Measurements from ENCODE around the gene AOPEP. TPM values are rescaled to one million over a fixed set of nuclear protein-coding genes. Genes with fewer than 3 reads are reported as not detected.

Gene AOPEP
- total and polyA plus RNA-seq, 10 donors = 14.8 to 86.1 (median 51.3) TPM

DNA sequence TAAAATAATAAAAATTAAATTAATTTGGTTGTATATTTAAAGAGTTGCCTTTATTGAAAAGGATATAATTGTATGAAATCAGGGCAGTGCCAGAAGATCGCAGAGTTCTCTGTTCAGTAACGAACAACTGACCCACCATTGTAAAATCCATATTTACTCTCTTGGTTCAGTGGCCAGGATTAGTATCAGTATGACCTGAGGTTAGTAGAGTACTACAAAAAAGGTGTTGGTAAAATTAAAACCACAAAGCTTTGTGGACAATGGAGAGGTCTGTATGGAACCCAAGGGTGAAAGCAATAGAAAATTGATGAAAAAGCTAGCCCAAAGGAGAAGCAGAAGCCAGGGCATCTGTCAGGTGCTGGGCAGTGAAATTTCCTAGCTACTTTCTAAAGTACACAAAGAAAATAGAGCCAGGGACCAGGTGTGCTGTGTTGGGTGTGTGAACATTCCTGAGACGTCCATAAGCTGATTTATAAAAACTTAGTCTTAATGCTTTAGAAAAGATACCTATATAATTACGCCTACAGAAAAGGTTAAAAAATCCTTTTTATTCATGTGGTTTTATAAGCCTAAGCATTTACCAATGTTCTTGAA is 159.5 kb downstream of the AOPEP start:
- no peaks in the 10 kb centered on the region for H3K27me3 ChIP-seq (replicated peaks in 1 of 7)
- no peak for DNase-seq
- peaks cover 0 to 13% (median 8%) of the 10 kb centered on the region in 8 donors for H3K9me3 ChIP-seq
- intact Hi-C loops (cut with DNase I; ENCODE audit: low total_unique reads) = no loop called here
- WGBS, 5 donors = 96 to 98% (median 96%) methylated on average over 4 of the region's 4 CpGs
- peaks cover 0 to 25% (median 0%) of the 10 kb centered on the region in 6 donors for H3K4me1 ChIP-seq
- no peak overlapping the region for H3K4me3 ChIP-seq
- peak overlapping the region in 2 of 8 donors; percentile 16 to 17 for H3K27ac ChIP-seq
- peaks cover 0 to 5% (median 2%) of the 10 kb centered on the region in 6 donors for H3K36me3 ChIP-seq
- no peak for TF ChIP-seq POLR2A (IDR thresholded peaks at IDR 0.05)
- TF ChIP-seq, protein P1, sequence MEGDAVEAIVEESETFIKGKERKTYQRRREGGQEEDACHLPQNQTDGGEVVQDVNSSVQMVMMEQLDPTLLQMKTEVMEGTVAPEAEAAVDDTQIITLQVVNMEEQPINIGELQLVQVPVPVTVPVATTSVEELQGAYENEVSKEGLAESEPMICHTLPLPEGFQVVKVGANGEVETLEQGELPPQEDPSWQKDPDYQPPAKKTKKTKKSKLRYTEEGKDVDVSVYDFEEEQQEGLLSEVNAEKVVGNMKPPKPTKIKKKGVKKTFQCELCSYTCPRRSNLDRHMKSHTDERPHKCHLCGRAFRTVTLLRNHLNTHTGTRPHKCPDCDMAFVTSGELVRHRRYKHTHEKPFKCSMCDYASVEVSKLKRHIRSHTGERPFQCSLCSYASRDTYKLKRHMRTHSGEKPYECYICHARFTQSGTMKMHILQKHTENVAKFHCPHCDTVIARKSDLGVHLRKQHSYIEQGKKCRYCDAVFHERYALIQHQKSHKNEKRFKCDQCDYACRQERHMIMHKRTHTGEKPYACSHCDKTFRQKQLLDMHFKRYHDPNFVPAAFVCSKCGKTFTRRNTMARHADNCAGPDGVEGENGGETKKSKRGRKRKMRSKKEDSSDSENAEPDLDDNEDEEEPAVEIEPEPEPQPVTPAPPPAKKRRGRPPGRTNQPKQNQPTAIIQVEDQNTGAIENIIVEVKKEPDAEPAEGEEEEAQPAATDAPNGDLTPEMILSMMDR (IDR thresholded peaks at IDR 0.05 in 8 of 11, conservative IDR thresholded peaks at IDR 0.05 in 3 of 11) = no peak
- TF ChIP-seq POLR2AphosphoS5 (IDR thresholded peaks at IDR 0.05) = no peak

DNA sequence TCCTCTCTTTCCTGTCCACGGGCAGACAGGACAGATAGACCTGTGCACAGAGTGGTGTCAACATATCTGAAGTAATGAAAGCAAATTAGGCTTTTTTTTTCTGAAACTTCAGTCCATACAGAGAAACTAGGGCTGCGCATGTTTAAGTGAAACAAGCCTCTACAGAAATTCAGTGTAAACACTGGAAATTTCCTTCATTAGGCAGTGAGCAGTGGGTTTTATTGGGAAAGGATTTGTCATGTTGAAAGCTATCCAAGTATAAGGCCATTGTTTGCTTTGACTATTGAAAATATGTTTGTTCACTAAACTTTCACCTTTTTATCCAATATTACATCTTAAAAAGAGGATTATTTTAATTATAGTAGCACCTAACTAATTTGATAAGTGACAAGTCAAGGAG is 161.2 kb downstream of the AOPEP start:
- Histone ChIP-seq H3K4me3 (no peak overlapping the region), H3K36me3 (peaks cover 0 to 5% (median 2%) of the 10 kb centered on the region in 6 donors), H3K27ac (no peak overlapping the region), H3K4me1 (peaks cover 0 to 8% (median 0%) of the 10 kb centered on the region in 6 donors), H3K9me3 (peaks cover 0 to 21% (median 15%) of the 10 kb centered on the region in 8 donors), H3K27me3 (replicated peaks in 1 of 7) (no peaks in the 10 kb centered on the region)
- TF ChIP-seq, protein P1 (IDR thresholded peaks at IDR 0.05 in 8 of 11, conservative IDR thresholded peaks at IDR 0.05 in 3 of 11) = no peak
- TF ChIP-seq POLR2AphosphoS5 (IDR thresholded peaks at IDR 0.05) (no peak), POLR2A (IDR thresholded peaks at IDR 0.05) (no peak)
- WGBS, 5 donors = 91 to 100% (median 97%) methylated on average over 2 of the region's 2 CpGs
- intact Hi-C loops (cut with DNase I; ENCODE audit: low total_unique reads) = no loop called here
- DNase-seq = no peak

DNA sequence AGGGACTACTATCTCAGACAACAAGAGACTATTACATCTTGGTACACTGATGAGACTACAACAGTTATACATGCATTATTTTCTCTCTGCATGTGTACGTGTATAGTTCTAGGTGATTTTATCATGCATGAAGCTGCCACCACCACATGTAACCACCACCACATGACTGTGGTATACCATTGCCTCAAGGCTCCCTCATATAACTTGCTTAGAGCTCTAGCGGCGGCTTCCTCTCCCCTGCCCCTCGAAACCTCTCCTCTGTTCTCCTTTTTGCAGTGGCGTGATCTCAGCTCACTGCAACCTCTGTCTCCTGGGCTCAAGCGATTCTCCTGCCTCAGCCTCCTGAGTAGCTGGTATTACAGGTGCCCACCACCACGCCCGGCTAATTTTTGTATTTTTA is 162.3 kb downstream of the AOPEP start:
- peaks cover 0 to 5% (median 2%) of the 10 kb centered on the region in 6 donors for H3K36me3 ChIP-seq
- intact Hi-C loops (cut with DNase I; ENCODE audit: low total_unique reads) = no loop called here
- H3K27me3 ChIP-seq (replicated peaks in 1 of 7) = no peaks in the 10 kb centered on the region
- H3K9me3 ChIP-seq = peaks cover 0 to 21% (median 15%) of the 10 kb centered on the region in 8 donors
- H3K4me3 ChIP-seq = no peak overlapping the region
- peaks cover 0 to 8% (median 0%) of the 10 kb centered on the region in 6 donors for H3K4me1 ChIP-seq
- H3K27ac ChIP-seq = no peak overlapping the region
- WGBS, 5 donors = 85 to 92% (median 88%) methylated on average over 8 of the region's 8 CpGs
- TF ChIP-seq POLR2A (IDR thresholded peaks at IDR 0.05) (no peak), POLR2AphosphoS5 (IDR thresholded peaks at IDR 0.05) (no peak)
- TF ChIP-seq, protein P1 (IDR thresholded peaks at IDR 0.05 in 8 of 11, conservative IDR thresholded peaks at IDR 0.05 in 3 of 11) = no peak
- no peak for DNase-seq

DNA sequence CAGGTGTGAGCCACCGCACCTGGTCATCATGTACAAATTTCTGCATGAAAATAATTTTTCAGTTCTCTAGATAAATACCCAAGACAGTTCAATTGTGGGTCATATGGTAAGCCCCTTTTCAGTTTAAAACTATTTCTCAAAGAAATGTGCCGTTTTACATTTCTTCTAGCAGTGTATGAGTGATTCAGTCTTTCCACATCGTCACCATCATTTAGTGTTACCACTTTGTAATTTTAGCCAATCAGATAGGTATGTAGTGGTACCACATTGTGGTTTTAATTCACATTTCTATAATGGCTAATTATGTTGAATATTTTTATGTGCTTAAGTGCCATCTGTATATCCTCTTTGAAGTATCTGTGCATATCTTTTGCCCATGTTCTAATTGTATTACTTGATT is 163.1 kb downstream of the AOPEP start:
- Histone ChIP-seq H3K9me3 (peaks cover 0 to 21% (median 15%) of the 10 kb centered on the region in 8 donors), H3K4me3 (no peak overlapping the region), H3K36me3 (peaks cover 0 to 5% (median 2%) of the 10 kb centered on the region in 6 donors), H3K4me1 (peaks cover 0 to 8% (median 0%) of the 10 kb centered on the region in 6 donors), H3K27ac (no peak overlapping the region), H3K27me3 (replicated peaks in 1 of 7) (no peaks in the 10 kb centered on the region)
- DNase-seq = no peak
- WGBS, 5 donors = 91 to 97% (median 95%) methylated on average over 3 of the region's 3 CpGs
- intact Hi-C loops (cut with DNase I; ENCODE audit: low total_unique reads) = no loop called here
- no peak for TF ChIP-seq POLR2AphosphoS5 (IDR thresholded peaks at IDR 0.05)
- TF ChIP-seq, protein P1 (IDR thresholded peaks at IDR 0.05 in 8 of 11, conservative IDR thresholded peaks at IDR 0.05 in 3 of 11) = no peak
- TF ChIP-seq POLR2A (IDR thresholded peaks at IDR 0.05) = no peak

Measured in spleen (tissue), 11 donors.